ENCODE measurements around the gene SP9.
A peak's percentile ranks its signal among the peaks of the same experiment; 100 is the strongest.

Gene SP9

GRCh38 chr2:174333372-174334277 is 1.1 kb upstream of the SP9 start:
- no peak for DNase-seq

- DNase-seq = no peak
These were observed 457 bp upstream of the SP9 start for GRCh38 chr2:174334278-174334715.

GRCh38 chr2:174335254-174335987 is 667 bp downstream of the SP9 start:
- no peak for DNase-seq

- DNase-seq = no peak
These were observed 1.3 kb downstream of the SP9 start for GRCh38 chr2:174335988-174336500.

- DNase-seq = no peak
These were observed 2.0 kb downstream of the SP9 start for GRCh38 chr2:174336501-174337336.

GRCh38 chr2:174337337-174338146 is 2.8 kb downstream of the SP9 start:
- no peak for DNase-seq

- DNase-seq = no peak
These were observed 3.4 kb downstream of the SP9 start for GRCh38 chr2:174338147-174338605.

- DNase-seq = no peak
These were observed 4.2 kb downstream of the SP9 start for GRCh38 chr2:174338671-174339560.

- DNase-seq = no peak
These were observed 5.0 kb downstream of the SP9 start for GRCh38 chr2:174339561-174340399.

- no peak for DNase-seq
These were observed 5.9 kb downstream of the SP9 start for GRCh38 chr2:174340400-174341292.

GRCh38 chr2:174341293-174341994 is 6.7 kb downstream of the SP9 start:
- DNase-seq = peak; percentile 84

GRCh38 chr2:174341995-174342685 is 7.4 kb downstream of the SP9 start:
- no peak for DNase-seq

- DNase-seq = no peak
These were observed 8.1 kb downstream of the SP9 start for GRCh38 chr2:174342686-174343342.

- DNase-seq = no peak
These were observed 8.5 kb downstream of the SP9 start for GRCh38 chr2:174343343-174343622.

- DNase-seq = no peak
These were observed 9.1 kb downstream of the SP9 start for GRCh38 chr2:174343623-174344455.

Measured in activated CD4-positive, alpha-beta T cell treated with anti-CD3 and anti-CD28 coated beads for 1 hour (primary cell).